Trophoblast cell (in vitro differentiated cells and primary cell): ENCODE measurements around the gene CHST9.
A peak's percentile ranks its signal among the peaks of the same experiment; 100 is the strongest.

Experiments
- DNase-seq, 2 donors: peaks; one replicate each; pipeline ENCODE4 v3.0.0-alpha.2; 2016
- H2AFZ ChIP-seq: 2 replicates; pipeline ENCODE4 v1.6.1; 2013; ENCODE audit warnings: low read length, moderate library complexity, mild to moderate bottlenecking; ENCODE audit not compliant: insufficient read depth, poor library complexity
- H2AK5ac ChIP-seq: 2 replicates; pipeline ENCODE4 v1.6.1; 2013; ENCODE audit warnings: mild to moderate bottlenecking, low read length
- H2BK120ac ChIP-seq: 2 replicates; pipeline ENCODE4 v1.6.1; 2013; ENCODE audit warnings: low read length, mild to moderate bottlenecking, moderate library complexity; ENCODE audit not compliant: insufficient read depth, poor library complexity
- H2BK12ac ChIP-seq: 2 replicates; pipeline ENCODE4 v1.6.1; 2013; ENCODE audit warnings: mild to moderate bottlenecking, low read length, moderate library complexity
- H2BK5ac ChIP-seq: 2 replicates; pipeline ENCODE4 v1.6.1; 2013; ENCODE audit warnings: low read length, low read depth, moderate library complexity, mild to moderate bottlenecking; ENCODE audit not compliant: poor library complexity
- H3K14ac ChIP-seq: 2 replicates; pipeline ENCODE4 v1.6.1; 2013; ENCODE audit warnings: mild to moderate bottlenecking, low read length
- H3K18ac ChIP-seq: 2 replicates; pipeline ENCODE4 v1.6.1; 2013; ENCODE audit warnings: mild to moderate bottlenecking, low read length
- H3K23ac ChIP-seq: 2 replicates; pipeline ENCODE4 v1.6.1; 2013; ENCODE audit warnings: low read length
- H3K27ac ChIP-seq: 2 replicates; pipeline ENCODE4 v1.5.1; 2013; ENCODE audit warnings: low read depth, mild to moderate bottlenecking, inconsistent platforms, low read length, moderate library complexity
- H3K27me3 ChIP-seq: 2 replicates; pipeline ENCODE4 v1.6.1; 2013; ENCODE audit warnings: inconsistent platforms, mild to moderate bottlenecking, low read length, moderate library complexity; ENCODE audit not compliant: insufficient read depth
- H3K36me3 ChIP-seq, 2 experiments: 1 replicate in 1 of 2; 2 replicates in 1 of 2; pipeline ENCODE4 v1.6.1; 2013; ENCODE audit warnings: low read length in 2 of 2, mild to moderate bottlenecking in 2 of 2, moderate library complexity in 1 of 2; ENCODE audit not compliant: insufficient read depth in 2 of 2, control insufficient read depth in 1 of 2
- H3K4ac ChIP-seq: 2 replicates; pipeline ENCODE4 v1.6.1; 2013; ENCODE audit warnings: low read depth, mild to moderate bottlenecking, low read length, moderate library complexity
- H3K4me1 ChIP-seq, 2 experiments: 1 replicate in 1 of 2; 2 replicates in 1 of 2; pipeline ENCODE4 v1.6.1; 2013; ENCODE audit warnings: low read length in 2 of 2, mild to moderate bottlenecking in 2 of 2, moderate library complexity in 1 of 2; ENCODE audit not compliant: insufficient read depth in 2 of 2, control insufficient read depth in 1 of 2
- H3K4me2 ChIP-seq: 2 replicates; pipeline ENCODE4 v1.6.1; 2013; ENCODE audit warnings: inconsistent platforms, mild to moderate bottlenecking, low read length, moderate library complexity
- H3K4me3 ChIP-seq: 2 replicates; pipeline ENCODE4 v1.5.1; 2013; ENCODE audit warnings: mild to moderate bottlenecking, low read depth, low read length, inconsistent platforms
- H3K79me1 ChIP-seq: one replicate; pipeline ENCODE4 v1.6.1; 2013; ENCODE audit warnings: low read length
- H3K79me2 ChIP-seq: 2 replicates; pipeline ENCODE4 v1.6.1; 2013; ENCODE audit warnings: low read length, mild to moderate bottlenecking; ENCODE audit not compliant: control insufficient read depth, insufficient read depth, poor library complexity
- H3K9ac ChIP-seq: 2 replicates; pipeline ENCODE4 v1.6.1; 2013; ENCODE audit warnings: mild to moderate bottlenecking, low read length
- H3K9me3 ChIP-seq: 2 replicates; pipeline ENCODE4 v1.6.1; 2013; ENCODE audit warnings: low read depth, mild to moderate bottlenecking, control low read depth, inconsistent platforms, low read length; ENCODE audit not compliant: insufficient read depth
- H4K12ac ChIP-seq: 2 replicates; pipeline ENCODE4 v1.6.1; 2013; ENCODE audit warnings: low read depth, mild to moderate bottlenecking, low read length, moderate library complexity
- H4K8ac ChIP-seq: 2 replicates; pipeline ENCODE4 v1.6.1; 2013; ENCODE audit warnings: low read depth, mild to moderate bottlenecking, low read length, moderate library complexity
- H4K91ac ChIP-seq: one replicate; pipeline ENCODE4 v1.6.1; 2013; ENCODE audit warnings: low read depth, mild to moderate bottlenecking, low read length, moderate library complexity
- WGBS: extraction: QIAGEN DNeasy Blood & Tissue Kit; methylation state at CpG from one replicate; pipeline ENCODE4 v1.1.7; 2013; ENCODE audit warnings: missing lambda C conversion rate; ENCODE audit not compliant: insufficient read length, insufficient coverage; ENCODE audit errors: extremely low coverage; 5-methylcytosine and 5-hydroxymethylcytosine counted together

CHST9 gene

GRCh38 chr18:27214831-27215230 is 29.7 kb upstream of the CHST9 start:
- Histone ChIP-seq H4K8ac (no peak overlapping the region), H2AK5ac (no peak overlapping the region), H3K4me2 (no peak overlapping the region), H3K79me1 (no peaks in the 10 kb centered on the region), H3K9me3 (no peaks in the 10 kb centered on the region), H3K4me1 (no peaks in the 10 kb centered on the region), H4K12ac (no peak overlapping the region), H2BK120ac (no peak overlapping the region), H3K27me3 (no peaks in the 10 kb centered on the region), H2BK12ac (no peak overlapping the region), H3K9ac (no peak overlapping the region), H4K91ac (no peak overlapping the region), H3K36me3 (no peaks in the 10 kb centered on the region), H3K4me3 (no peak overlapping the region), H3K4ac (no peak overlapping the region), H2AFZ (no peak overlapping the region), H3K79me2 (no peaks in the 10 kb centered on the region), H3K23ac (no peak overlapping the region), H3K27ac (no peak overlapping the region), H3K18ac (no peak overlapping the region), H3K14ac (no peak overlapping the region), H2BK5ac (no peak overlapping the region)
- no CpG with 5 or more reads among the region's 1 CpG for WGBS
- DNase-seq = no peak

DNA sequence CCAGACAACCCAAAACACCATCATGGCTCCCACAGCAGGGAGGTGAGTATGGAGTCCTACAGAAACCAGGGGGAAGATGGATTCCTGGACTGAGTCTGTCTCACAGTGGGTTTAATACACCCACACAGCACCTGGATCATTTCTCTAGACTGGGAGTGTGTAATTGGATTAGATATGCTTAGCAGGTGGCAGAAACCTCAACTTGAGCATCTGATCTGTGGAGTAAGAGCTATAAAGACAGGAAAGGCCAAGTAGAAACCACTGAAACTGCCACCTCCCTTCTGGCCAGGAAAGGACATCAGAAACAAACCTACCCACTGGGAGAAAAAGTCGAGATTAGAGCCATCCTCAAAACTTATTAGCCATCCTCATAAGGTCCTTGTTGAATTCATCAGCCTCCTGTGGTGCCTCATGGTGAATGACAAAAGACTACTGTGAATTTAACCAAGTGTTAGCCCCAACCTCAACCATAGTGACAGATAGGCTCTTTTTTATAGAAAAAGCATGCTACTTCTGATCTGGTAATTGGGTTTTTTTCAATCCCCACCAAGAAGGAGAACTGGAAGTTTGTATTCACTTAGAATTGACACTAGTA is 28.1 kb upstream of the CHST9 start:
- H4K12ac ChIP-seq = no peak overlapping the region
- no peak overlapping the region for H2BK5ac ChIP-seq
- H3K4me3 ChIP-seq = no peak overlapping the region
- H3K4ac ChIP-seq = no peak overlapping the region
- H3K23ac ChIP-seq = no peak overlapping the region
- H2AFZ ChIP-seq = no peak overlapping the region
- H3K18ac ChIP-seq = no peak overlapping the region
- no peak overlapping the region for H3K14ac ChIP-seq
- H3K4me1 ChIP-seq = no peaks in the 10 kb centered on the region
- H4K8ac ChIP-seq = no peak overlapping the region
- H3K79me2 ChIP-seq = no peaks in the 10 kb centered on the region
- no peak overlapping the region for H2BK12ac ChIP-seq
- DNase-seq = no peak
- no CpG with 5 or more reads among the region's 1 CpG for WGBS
- H3K36me3 ChIP-seq = no peaks in the 10 kb centered on the region
- H3K79me1 ChIP-seq = no peaks in the 10 kb centered on the region
- H3K4me2 ChIP-seq = no peak overlapping the region
- no peak overlapping the region for H2BK120ac ChIP-seq
- no peak overlapping the region for H2AK5ac ChIP-seq
- H3K27ac ChIP-seq = no peak overlapping the region
- H3K9me3 ChIP-seq = no peaks in the 10 kb centered on the region
- H4K91ac ChIP-seq = no peak overlapping the region
- H3K9ac ChIP-seq = no peak overlapping the region
- no peaks in the 10 kb centered on the region for H3K27me3 ChIP-seq

DNA sequence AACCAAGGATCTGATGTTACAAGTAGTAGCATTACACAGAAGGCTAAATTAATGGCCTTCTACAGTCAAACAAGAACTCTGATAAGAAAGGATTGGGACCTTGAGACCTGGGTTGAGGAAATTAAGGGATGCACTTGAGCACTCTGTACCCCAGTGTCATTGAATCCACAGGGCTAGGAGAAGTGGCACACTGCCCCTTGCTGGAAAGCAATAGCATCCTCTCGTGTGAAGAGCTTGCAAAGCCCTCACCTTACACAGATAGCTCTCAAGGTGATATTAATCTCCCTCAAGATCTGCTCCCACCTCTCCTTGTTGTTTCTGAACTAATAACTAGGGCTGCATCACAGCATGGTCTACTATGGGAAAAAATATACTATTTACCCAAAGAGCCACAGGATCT is 26.5 kb upstream of the CHST9 start:
- no peak overlapping the region for H2BK12ac ChIP-seq
- H2BK120ac ChIP-seq = no peak overlapping the region
- H4K91ac ChIP-seq = no peak overlapping the region
- H3K4ac ChIP-seq = no peak overlapping the region
- no peak overlapping the region for H3K23ac ChIP-seq
- no peak overlapping the region for H2BK5ac ChIP-seq
- H3K9me3 ChIP-seq = no peaks in the 10 kb centered on the region
- no peaks in the 10 kb centered on the region for H3K4me1 ChIP-seq
- H3K4me3 ChIP-seq = no peak overlapping the region
- H3K14ac ChIP-seq = no peak overlapping the region
- no CpG with 5 or more reads among the region's 1 CpG for WGBS
- no peak overlapping the region for H3K27ac ChIP-seq
- DNase-seq = no peak
- H3K4me2 ChIP-seq = no peak overlapping the region
- H3K9ac ChIP-seq = no peak overlapping the region
- no peaks in the 10 kb centered on the region for H3K79me2 ChIP-seq
- no peak overlapping the region for H2AK5ac ChIP-seq
- H3K79me1 ChIP-seq = no peaks in the 10 kb centered on the region
- no peak overlapping the region for H4K8ac ChIP-seq
- no peak overlapping the region for H3K18ac ChIP-seq
- no peaks in the 10 kb centered on the region for H3K27me3 ChIP-seq
- H4K12ac ChIP-seq = no peak overlapping the region
- no peaks in the 10 kb centered on the region for H3K36me3 ChIP-seq
- no peak overlapping the region for H2AFZ ChIP-seq

GRCh38 chr18:27206411-27206810 is 21.3 kb upstream of the CHST9 start:
- Histone ChIP-seq H3K4me2 (no peak overlapping the region), H3K9ac (no peak overlapping the region), H2AK5ac (no peak overlapping the region), H2BK120ac (no peak overlapping the region), H3K4me3 (no peak overlapping the region), H3K23ac (no peak overlapping the region), H4K91ac (no peak overlapping the region), H3K14ac (no peak overlapping the region), H4K8ac (no peak overlapping the region), H2AFZ (no peak overlapping the region), H3K9me3 (no peaks in the 10 kb centered on the region), H3K27me3 (no peaks in the 10 kb centered on the region), H3K79me1 (no peaks in the 10 kb centered on the region), H3K18ac (no peak overlapping the region), H3K79me2 (no peaks in the 10 kb centered on the region), H3K4me1 (no peaks in the 10 kb centered on the region), H3K27ac (no peak overlapping the region), H4K12ac (no peak overlapping the region), H2BK5ac (no peak overlapping the region), H3K36me3 (no peaks in the 10 kb centered on the region), H3K4ac (no peak overlapping the region), H2BK12ac (no peak overlapping the region)
- WGBS = no CpG with 5 or more reads among the region's 3 CpGs
- DNase-seq = peak; percentile 46 to 58
